GM06990 (cell line): ENCODE results near the gene MRPL53.
"Not testable (repeated sequence)": the region's sequence is repeated elsewhere in the genome, so short reads cannot be mapped to it uniquely, and the experiment has no call there.

Experiments used
- DNase-seq: peaks from one replicate; pipeline ENCODE4 v3.0.0-alpha.2; 2011; ENCODE audit not compliant: insufficient read length; ENCODE audit errors: extremely low read depth
- H3K27me3 ChIP-seq: replicated peaks from 2 replicates; pipeline ENCODE4 v1.6.0; 2011; ENCODE audit warnings: low read length; ENCODE audit not compliant: control insufficient read depth, insufficient read depth
- H3K36me3 ChIP-seq: 2 replicates; pipeline ENCODE4 v1.5.1; 2011; ENCODE audit warnings: low read length; ENCODE audit not compliant: control insufficient read depth, insufficient read depth
- H3K4me3 ChIP-seq: replicated peaks from 2 replicates; pipeline ENCODE4 v1.5.1; 2011; ENCODE audit warnings: low read depth, mild to moderate bottlenecking, control low read depth, low read length
- CTCF ChIP-seq: IDR thresholded peaks from 2 replicates; pipeline ENCODE4 v1.5.1; 2011; ENCODE audit warnings: low read length, control low read depth, mild to moderate bottlenecking, inconsistent platforms; ENCODE audit not compliant: insufficient read depth, poor library complexity, severe bottlenecking

Gene MRPL53

DNA sequence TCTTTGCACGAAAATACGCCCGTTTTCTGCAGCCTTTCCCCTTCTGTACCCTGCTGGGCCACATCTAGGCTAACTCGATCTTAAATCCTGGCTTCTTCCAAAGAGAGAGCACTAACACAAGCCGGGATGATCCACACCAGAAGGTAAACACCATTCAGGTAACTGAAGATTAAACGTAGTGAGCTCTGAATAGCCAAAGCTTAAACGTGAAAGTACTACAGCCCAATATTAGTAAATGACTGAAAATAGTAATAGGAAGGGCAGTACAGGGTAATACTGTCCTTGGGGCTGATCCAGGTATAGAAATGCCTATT, 422 bp upstream of the MRPL53 start:
- Histone ChIP-seq H3K36me3 (peaks cover 8% of the 10 kb centered on the region), H3K4me3 (peak overlapping the region; percentile 93), H3K27me3 (no peaks in the 10 kb centered on the region)
- DNase-seq, result no peak
- no peak for TF ChIP-seq CTCF

- TF ChIP-seq CTCF, result no peak
- Histone ChIP-seq H3K27me3 (no peaks in the 10 kb centered on the region), H3K36me3 (peaks cover 6% of the 10 kb centered on the region), H3K4me3 (peak overlapping the region; percentile 93)
- DNase-seq, result no peak
Measured at GRCh38 chr2:74471332-74472065, 981 bp downstream of the MRPL53 start.

DNA sequence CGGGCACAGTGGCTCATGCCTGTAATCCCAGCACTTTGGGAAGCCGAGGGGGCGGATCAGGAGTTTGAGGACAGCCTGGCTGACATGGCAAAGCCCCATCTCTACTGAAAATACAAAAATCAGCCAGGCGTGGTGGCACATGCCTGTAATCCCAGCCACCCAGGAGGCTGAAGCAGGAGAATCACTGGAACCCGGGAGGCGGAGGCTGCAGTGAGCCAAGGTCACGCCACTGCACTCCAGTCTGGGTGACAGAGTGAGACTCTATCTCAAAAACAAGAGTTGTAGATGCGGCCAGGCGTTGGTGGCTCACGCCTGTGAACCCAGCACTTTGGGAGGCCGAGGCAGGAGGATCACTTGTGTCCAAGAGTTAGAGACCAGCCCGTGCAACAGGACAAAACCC, 1.7 kb downstream of the MRPL53 start:
- not testable (repeated sequence) for H3K4me3 ChIP-seq, H3K36me3 ChIP-seq, H3K27me3 ChIP-seq, DNase-seq

DNA sequence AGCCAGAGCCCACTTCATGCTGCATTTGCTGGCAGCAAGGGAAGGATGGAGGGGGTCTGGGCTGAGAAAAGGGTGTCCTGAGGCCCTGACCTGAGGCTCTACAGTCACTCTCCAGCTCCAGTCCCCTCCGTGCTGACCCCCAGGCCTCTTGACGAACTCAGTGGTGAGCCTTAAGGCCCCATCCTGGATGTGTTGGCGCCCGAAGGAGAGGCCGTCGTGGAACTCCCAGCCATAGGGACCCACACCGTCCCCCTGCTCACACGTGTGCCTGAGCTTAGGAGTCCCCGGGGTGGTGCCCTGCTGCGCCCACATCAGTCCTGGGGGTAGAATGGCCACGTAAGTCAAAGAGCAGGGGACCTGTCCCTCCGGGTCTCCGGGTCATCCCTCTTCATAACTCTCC, 8.1 kb downstream of the MRPL53 start:
- Histone ChIP-seq H3K4me3 (peak overlapping the region; percentile 94), H3K36me3 (peaks cover 14% of the 10 kb centered on the region), H3K27me3 (no peaks in the 10 kb centered on the region)
- no peak for TF ChIP-seq CTCF
- no peak for DNase-seq

GRCh38 chr2:74462786-74463105, 9.7 kb downstream of the MRPL53 start:
- H3K4me3 ChIP-seq, result no peak overlapping the region
- H3K36me3 ChIP-seq, result peaks cover 14% of the 10 kb centered on the region
- DNase-seq, result no peak
- no peaks in the 10 kb centered on the region for H3K27me3 ChIP-seq
- no peak for TF ChIP-seq CTCF

DNA sequence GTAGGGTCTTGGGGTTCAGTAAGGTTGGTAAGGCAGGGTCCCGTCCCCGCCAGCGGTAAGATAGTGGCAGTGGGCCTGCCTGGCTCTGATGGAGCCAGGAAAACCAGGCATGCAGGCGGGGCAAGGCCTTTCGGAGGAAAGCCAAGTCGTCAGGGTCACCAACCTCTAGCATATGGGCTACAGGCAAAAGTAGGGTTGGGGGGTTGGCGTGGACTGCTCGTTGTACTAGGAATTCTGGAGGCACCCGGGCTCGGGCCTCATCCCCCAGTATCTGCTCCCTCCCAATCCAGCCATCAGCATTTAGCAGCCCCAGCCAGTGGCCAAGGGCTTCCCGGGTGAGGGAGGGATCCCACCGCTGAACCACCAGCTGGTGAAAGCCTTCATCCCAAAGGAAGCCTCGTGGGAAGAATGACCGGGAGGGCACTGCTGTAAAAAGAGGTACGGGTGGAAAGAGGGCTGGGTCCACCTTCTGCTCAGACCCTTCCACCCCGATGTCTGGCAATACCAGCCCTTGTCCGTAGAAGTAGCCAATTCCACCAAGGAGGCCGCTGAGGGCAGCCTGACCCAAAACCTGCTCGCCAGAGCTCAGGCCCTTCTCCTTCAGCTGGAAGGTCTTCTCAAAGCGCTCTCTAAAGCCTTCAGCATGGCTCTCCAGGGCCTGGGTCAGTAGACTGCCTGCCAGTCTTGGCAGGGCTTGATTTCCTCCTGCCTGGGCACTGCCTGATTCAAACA, 10.3 kb downstream of the MRPL53 start:
- peaks cover 14% of the 10 kb centered on the region for H3K36me3 ChIP-seq
- no peak for DNase-seq
- H3K27me3 ChIP-seq, result no peaks in the 10 kb centered on the region
- no peak overlapping the region for H3K4me3 ChIP-seq
- TF ChIP-seq CTCF, result no peak
